Tibial artery (tissue), 4 donors: ENCODE data around the gene SLC7A14.

Experiments used
- DNase-seq, 2 donors: peaks; one replicate each; pipeline ENCODE4 v3.0.0-alpha.2; 2019
- H3K27ac ChIP-seq, 2 donors: fragments of 200-600 bp; sonication (generic) in 1 of 2; 1 replicate in 1 of 2; 2 replicates in 1 of 2; pipeline ENCODE4 v1.5.1; 2018 to 2019; ENCODE audit warnings: mild to moderate bottlenecking in 1 of 2
- H3K27me3 ChIP-seq, 2 donors: fragments of 200-600 bp; sonication (generic) in 1 of 2; one replicate each; pipeline versions ENCODE4 v1.5.1 to v1.6.0; 2016 to 2019
- H3K36me3 ChIP-seq, 3 donors: fragments of 200-600 bp; sonication (generic) in 2 of 3; one replicate each; pipeline ENCODE4 v1.5.1; 2016 to 2019; ENCODE audit warnings: mild to moderate bottlenecking in 2 of 3
- H3K4me1 ChIP-seq, 4 donors: fragments of 200-600 bp; sonication (generic) in 2 of 4; 1 replicate in 3 of 4; 2 replicates in 1 of 4; pipeline ENCODE4 v1.5.1; 2016 to 2019
- H3K4me3 ChIP-seq, 2 donors: fragments of 200-600 bp; sonication (generic) in 1 of 2; 1 replicate in 1 of 2; 2 replicates in 1 of 2; pipeline ENCODE4 v1.5.1; 2018 to 2019; ENCODE audit warnings: mild to moderate bottlenecking in 2 of 2
- H3K9me3 ChIP-seq, 3 donors: fragments of 200-600 bp; sonication (generic) in 1 of 3; one replicate each; pipeline ENCODE4 v1.5.1; 2016 to 2019
- CTCF ChIP-seq, 2 experiments: fragments of 200-600 bp in 1 of 2; fragments of 450-650 bp in 1 of 2; IDR thresholded peaks; one replicate each; pipeline ENCODE4 v1.5.1; 2017 to 2019; ENCODE audit warnings: antibody characterized with exemption in 2 of 2, mild to moderate bottlenecking in 1 of 2, moderate library complexity in 1 of 2
- intact Hi-C: fragments of 100-400 bp; cut with DNase I; formaldehyde crosslinking; loops from one replicate; pipeline ENCODE4 v1.15.0; 2023; ENCODE audit warnings: low total_unique reads

Gene SLC7A14

GRCh38 chr3:170517242-170517945 is 68.5 kb downstream of the SLC7A14 start:
- no peak for DNase-seq
- Histone ChIP-seq H3K4me1 (no peaks in the 10 kb centered on the region), H3K36me3 (no peaks in the 10 kb centered on the region), H3K9me3 (no peaks in the 10 kb centered on the region), H3K27ac (no peak overlapping the region), H3K27me3 (no peaks in the 10 kb centered on the region), H3K4me3 (no peak overlapping the region)
- no peak for TF ChIP-seq CTCF (IDR thresholded peaks at IDR 0.05)
- intact Hi-C loops = no loop called here

GRCh38 chr3:170513642-170514041 is 72.2 kb downstream of the SLC7A14 start:
- H3K27me3 ChIP-seq = no peaks in the 10 kb centered on the region
- no peak overlapping the region for H3K27ac ChIP-seq
- H3K9me3 ChIP-seq = no peaks in the 10 kb centered on the region
- no peaks in the 10 kb centered on the region for H3K36me3 ChIP-seq
- intact Hi-C loops = no loop called here
- no peak for DNase-seq
- H3K4me1 ChIP-seq = no peaks in the 10 kb centered on the region
- H3K4me3 ChIP-seq = no peak overlapping the region
- TF ChIP-seq CTCF (IDR thresholded peaks at IDR 0.05) = no peak

GRCh38 chr3:170511371-170511770 is 74.5 kb downstream of the SLC7A14 start:
- Histone ChIP-seq H3K36me3 (no peaks in the 10 kb centered on the region), H3K27me3 (no peaks in the 10 kb centered on the region), H3K9me3 (no peaks in the 10 kb centered on the region), H3K4me1 (no peaks in the 10 kb centered on the region), H3K4me3 (no peak overlapping the region), H3K27ac (no peak overlapping the region)
- TF ChIP-seq CTCF (IDR thresholded peaks at IDR 0.05) = no peak
- DNase-seq = no peak
- intact Hi-C loops = no loop called here

- Histone ChIP-seq H3K9me3 (no peaks in the 10 kb centered on the region), H3K4me1 (no peaks in the 10 kb centered on the region), H3K27ac (no peak overlapping the region), H3K4me3 (no peak overlapping the region), H3K36me3 (no peaks in the 10 kb centered on the region), H3K27me3 (no peaks in the 10 kb centered on the region)
- DNase-seq = no peak
- intact Hi-C loops = no loop called here
- TF ChIP-seq CTCF (IDR thresholded peaks at IDR 0.05) = no peak
These were observed 77.0 kb downstream of the SLC7A14 start for GRCh38 chr3:170508839-170509238.

GRCh38 chr3:170508291-170508690 is 77.6 kb downstream of the SLC7A14 start:
- no peaks in the 10 kb centered on the region for H3K9me3 ChIP-seq
- no peaks in the 10 kb centered on the region for H3K27me3 ChIP-seq
- no peaks in the 10 kb centered on the region for H3K4me1 ChIP-seq
- H3K36me3 ChIP-seq = no peaks in the 10 kb centered on the region
- no peak for TF ChIP-seq CTCF (IDR thresholded peaks at IDR 0.05)
- no peak overlapping the region for H3K27ac ChIP-seq
- intact Hi-C loops = no loop called here
- no peak for DNase-seq
- H3K4me3 ChIP-seq = no peak overlapping the region

GRCh38 chr3:170507063-170507462 is 78.8 kb downstream of the SLC7A14 start:
- Histone ChIP-seq H3K9me3 (no peaks in the 10 kb centered on the region), H3K4me3 (no peak overlapping the region), H3K27me3 (no peaks in the 10 kb centered on the region), H3K36me3 (no peaks in the 10 kb centered on the region), H3K27ac (no peak overlapping the region), H3K4me1 (no peaks in the 10 kb centered on the region)
- no peak for TF ChIP-seq CTCF (IDR thresholded peaks at IDR 0.05)
- intact Hi-C loops = no loop called here
- no peak for DNase-seq
